D721Med (cell line): ENCODE results near the gene PDZRN3.

ENCODE experiments used
- DNase-seq: peaks from one replicate; pipeline ENCODE4 v3.0.0; 2011; ENCODE audit warnings: low spot score; ENCODE audit not compliant: insufficient read length
- FAIRE-seq: peaks from 2 replicates; lab custom pipeline; 2011; peaks lifted over from hg19 to GRCh38; lab: Jason Lieb, UNC
- CTCF ChIP-seq: IDR thresholded peaks from 2 replicates; pipeline ENCODE4 v1.5.1; 2012; ENCODE audit warnings: mild to moderate bottlenecking, control low read depth; ENCODE audit not compliant: insufficient read depth; ENCODE audit errors: missing control alignments

Gene PDZRN3

GRCh38 chr3:73447111-73447510 lies 177.6 kb downstream of the PDZRN3 start:
- TF ChIP-seq CTCF = no peak
- no peak for FAIRE-seq
- no peak for DNase-seq

GRCh38 chr3:73446467-73447110 lies 178.2 kb downstream of the PDZRN3 start:
- DNase-seq (no peak), FAIRE-seq (no peak)
- TF ChIP-seq CTCF = no peak

- no peak for TF ChIP-seq CTCF
- FAIRE-seq (no peak), DNase-seq (no peak)
Measured at GRCh38 chr3:73442886-73443285, 181.9 kb downstream of the PDZRN3 start.

DNA sequence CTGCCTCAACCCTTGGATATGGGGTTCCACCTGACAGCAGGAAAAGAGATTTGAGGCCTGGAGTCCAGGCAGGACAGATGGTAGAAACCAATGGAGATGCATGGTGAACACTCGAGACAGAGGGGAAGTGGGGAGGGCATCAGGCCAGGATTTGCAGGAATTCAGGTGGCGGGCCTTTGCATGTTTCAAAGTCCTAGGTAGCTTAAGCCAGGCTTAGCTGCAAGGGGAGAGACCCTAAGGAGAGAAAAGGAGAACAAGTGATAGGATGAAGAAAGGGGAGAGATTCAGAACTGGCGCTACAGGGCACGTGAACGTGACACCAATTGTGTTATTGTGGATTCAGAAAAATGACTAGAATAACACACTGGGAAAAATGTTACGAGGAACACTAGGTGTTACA lies 182.6 kb downstream of the PDZRN3 start:
- FAIRE-seq (no peak), DNase-seq (no peak)
- no peak for TF ChIP-seq CTCF

- FAIRE-seq = no peak
- DNase-seq = no peak
- no peak for TF ChIP-seq CTCF
Measured at GRCh38 chr3:73437828-73438227, 186.9 kb downstream of the PDZRN3 start.

DNA sequence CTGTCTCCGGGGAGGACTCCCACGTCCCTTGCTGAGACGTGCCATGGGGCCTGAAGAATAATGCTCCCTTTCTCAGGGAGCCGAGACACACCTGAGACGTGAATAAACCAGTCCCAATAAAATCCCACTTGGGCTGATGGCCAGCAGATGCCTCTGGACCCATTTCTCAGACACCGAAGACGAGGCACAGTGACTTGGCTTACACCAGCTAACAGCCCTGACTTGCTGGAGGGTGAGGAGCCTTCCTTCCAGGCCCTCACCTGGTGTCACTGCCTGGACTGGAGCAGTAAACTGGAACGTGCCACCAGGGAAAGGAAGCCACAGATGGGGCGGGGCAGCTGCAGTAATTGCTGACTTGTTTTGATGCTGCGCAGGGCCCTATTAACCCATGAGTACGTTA lies 189.7 kb downstream of the PDZRN3 start:
- DNase-seq = no peak
- no peak for TF ChIP-seq CTCF
- no peak for FAIRE-seq

GRCh38 chr3:73433687-73434086 lies 191.1 kb downstream of the PDZRN3 start:
- DNase-seq (no peak), FAIRE-seq (no peak)
- no peak for TF ChIP-seq CTCF
